Measurements from ENCODE around the gene DNAI1.

GRCh38 chr9:34440017-34440416 is 18.6 kb upstream of the DNAI1 start:
- TF ChIP-seq ELK1 (IDR thresholded peaks at IDR 0.05; ENCODE audit: low read depth, low read length): no peak
- no peak for TF ChIP-seq JUNB (IDR thresholded peaks at IDR 0.05)
- TF ChIP-seq EP300 (IDR thresholded peaks at IDR 0.05): no peak
- no peak for TF ChIP-seq CTCF (IDR thresholded peaks at IDR 0.05)
- no peak for TF ChIP-seq ESRRA (IDR thresholded peaks at IDR 0.05; ENCODE audit: borderline replicate concordance, low read length)
- TF ChIP-seq MAX (IDR thresholded peaks at IDR 0.05): no peak
- no peak for TF ChIP-seq RAD21 (conservative IDR thresholded peaks at IDR 0.05 in 1 of 2, IDR thresholded peaks at IDR 0.05 in 1 of 2)
